ENCODE data around the gene LTV1. TPM values are rescaled to one million over a fixed set of nuclear protein-coding genes. Genes with fewer than 3 reads are reported as not detected.

Gene LTV1
- total and polyA plus RNA-seq, 2 of the 8 experiments (the other 6 are each of a cell fraction or from before 2014, with no cell fraction given): 8.0 to 46.9 TPM

- H3K18ac ChIP-seq (ENCODE audit: extremely low read depth, low read length): no peak overlapping the region; the same call in 1 of the 2 replicates
- no peak overlapping the region for H3K23ac ChIP-seq (ENCODE audit: insufficient read length)
- no peak overlapping the region; the same call in 1 of the 2 replicates for H2BK15ac ChIP-seq (ENCODE audit: low read length)
- H3K4me1 ChIP-seq (replicated peaks in 1 of 4; ENCODE audit: control insufficient read depth in 3 of 4, insufficient read depth in 4 of 4, low read length in 3 of 4): no peaks in the 10 kb centered on the region
- H3K4me2 ChIP-seq (ENCODE audit: insufficient read depth in 1 of 2, low read depth in 2 of 2, low read length in 2 of 2): no peak overlapping the region
- no peaks in the 10 kb centered on the region for H3K27me3 ChIP-seq (replicated peaks in 1 of 4; ENCODE audit: control insufficient read depth in 3 of 4, extremely low read depth in 1 of 4, insufficient read depth in 3 of 4, low read length in 3 of 4)
- DNase-seq (ENCODE audit: low read depth in 1 of 2, low spot score in 2 of 2): no peak
- H4K5ac ChIP-seq (ENCODE audit: insufficient read length, low read depth, low read length): no peak overlapping the region
- no peak overlapping the region for H3K56ac ChIP-seq (replicated peaks; ENCODE audit: insufficient read length, low read depth, low read length)
- H4K8ac ChIP-seq (ENCODE audit: extremely low read depth, insufficient read depth, low read length): no peak overlapping the region
- POLR2A ChIA-PET (ENCODE audit: partially characterized antibody): no interaction called here
- H3K23me2 ChIP-seq (ENCODE audit: low read depth, low read length): no peaks in the 10 kb centered on the region
- WGBS, 2 experiments (ENCODE audit: extremely low coverage in 1 of 2, insufficient coverage in 1 of 2, insufficient read length in 1 of 2, insufficient replicate concordance in 2 of 2, low coverage in 1 of 2, low lambda C conversion rate in 2 of 2, missing lambda C conversion rate in 1 of 2): 94% methylated on average over 2 of the region's 2 CpGs; no CpG with 5 or more reads in 1 of the 2 experiments
- H3K79me2 ChIP-seq (ENCODE audit: control insufficient read depth in 1 of 2, insufficient read depth in 2 of 2, low read length in 2 of 2): no peaks in the 10 kb centered on the region
- CTCF ChIA-PET (ENCODE audit: partially characterized antibody): interaction anchor here (1.3 to 1.9 kb wide), 3 partner anchors 18 to 327 kb away, joined by 3 to 5 read pairs (median 4); no protein-coding TSS in a partner anchor
- no peaks in the 10 kb centered on the region for H3K9me3 ChIP-seq (ENCODE audit: insufficient read depth in 2 of 2, low read depth in 1 of 2, low read length in 1 of 2)
- no peak overlapping the region for H3K14ac ChIP-seq (ENCODE audit: insufficient read length)
- H2AK5ac ChIP-seq (ENCODE audit: low read depth, low read length): no peak overlapping the region
- H2BK12ac ChIP-seq (ENCODE audit: low read depth, low read length): no peak overlapping the region
- H4K20me1 ChIP-seq (replicated peaks in 1 of 2; ENCODE audit: control insufficient read depth in 1 of 2, insufficient read depth in 2 of 2, low read length in 2 of 2): no peaks in the 10 kb centered on the region
- no peak for FAIRE-seq
- no peak overlapping the region for H3K4ac ChIP-seq (replicated peaks; ENCODE audit: insufficient read length, low read depth, low read length)
- H3K4me3 ChIP-seq (ENCODE audit: extremely low read depth in 1 of 4, insufficient read depth in 2 of 4, low read depth in 3 of 4, low read length in 4 of 4): no peak overlapping the region
- no peaks in the 10 kb centered on the region for H3K36me3 ChIP-seq (ENCODE audit: control insufficient read depth in 2 of 4, insufficient read depth in 4 of 4, low read length in 3 of 4)
- no peak overlapping the region; a peak in 1 of 7 replicates for H3K9ac ChIP-seq (replicated peaks in 1 of 4; ENCODE audit: extremely low read depth in 1 of 4, low read depth in 3 of 4, low read length in 3 of 4)
- TF ChIP-seq SIX5 (IDR thresholded peaks at IDR 0.05; ENCODE audit: low read depth, low read length) (no peak), ZNF274 (IDR thresholded peaks at IDR 0.05; ENCODE audit: borderline replicate concordance, extremely low read depth, low read length) (no peak), TAF1 (IDR thresholded peaks at IDR 0.05; ENCODE audit: low read depth, low read length) (no peak), MAFK (IDR thresholded peaks at IDR 0.05; ENCODE audit: low read depth, low read length) (no peak)
- no peak overlapping the region for H2BK120ac ChIP-seq (replicated peaks; ENCODE audit: low read depth, low read length)
- peak overlapping the region; percentile 66; the same call in 1 of the 2 replicates for H2AFZ ChIP-seq (ENCODE audit: low read length)
- no peak overlapping the region for H4K91ac ChIP-seq (replicated peaks; ENCODE audit: insufficient read length, low read length)
- no peak overlapping the region for H3K27ac ChIP-seq (ENCODE audit: low read depth, low read length)
- no peak overlapping the region for H2BK5ac ChIP-seq (ENCODE audit: low read depth, low read length)
- no peak overlapping the region for H2BK20ac ChIP-seq (ENCODE audit: low read length)
- H3K79me1 ChIP-seq (ENCODE audit: low read depth, low read length): no peaks in the 10 kb centered on the region
These were observed 59.7 kb downstream of the LTV1 start for GRCh38 chr6:143902827-143903226.

Measured in H1 (cell line).